Transverse colon (tissue), 3 donors: ENCODE measurements around the gene MRM2.

Experiments used
- CTCF ChIP-seq, 5 experiments: fragments of 200-600 bp in 3 of 5; fragments of 450-650 bp in 2 of 5; sonication (generic) in 3 of 5; IDR thresholded peaks; 1 replicate in 2 of 5; 2 replicates in 3 of 5; pipeline ENCODE4 v1.5.1; 2016 to 2017; ENCODE audit warnings: antibody characterized with exemption in 5 of 5, inconsistent platforms in 3 of 5, mild to moderate bottlenecking in 2 of 5, moderate library complexity in 1 of 5
- POLR2A ChIP-seq: fragments of 450-650 bp; IDR thresholded peaks from one replicate; pipeline ENCODE4 v1.6.1; 2016; ENCODE audit warnings: antibody characterized with exemption, mild to moderate bottlenecking, moderate library complexity

- no peak for TF ChIP-seq CTCF (IDR thresholded peaks at IDR 0.05)
- TF ChIP-seq POLR2A: no peak
These were observed 36.0 kb upstream of the MRM2 start for GRCh38 chr7:2278026-2278425.
